Stimulated activated memory B cell treated with anti-CD40 and anti-IgM and Interleukin-4, amounts not matched to agents 10 μg/mL and 1 μg/mL and 100 μg/mL, for 72 hours (primary cell): ENCODE data around the gene MGLL.

ENCODE experiments used
- ATAC-seq: fragments of 150-1000 bp; cut with Tn5 transposase; 2 replicates; pipeline ENCODE4 v1.10.0; 2021
- H3K27ac Mint-ChIP-seq: one replicate; pipeline ENCODE4 v1.8.0; 2022; ENCODE audit warnings: mild to moderate bottlenecking, mixed read lengths
- H3K27me3 Mint-ChIP-seq: one replicate; pipeline ENCODE4 v1.8.0; 2022; ENCODE audit warnings: mixed read lengths
- H3K36me3 Mint-ChIP-seq: one replicate; pipeline ENCODE4 v1.8.0; 2022; ENCODE audit warnings: mixed read lengths
- H3K4me1 Mint-ChIP-seq: one replicate; pipeline ENCODE4 v1.8.0; 2022; ENCODE audit warnings: mixed read lengths
- H3K4me3 Mint-ChIP-seq: one replicate; pipeline ENCODE4 v1.8.0; 2022; ENCODE audit warnings: mild to moderate bottlenecking, moderate library complexity, mixed read lengths
- H3K9me3 Mint-ChIP-seq: one replicate; pipeline ENCODE4 v1.8.0; 2022; ENCODE audit warnings: mixed read lengths

The MGLL gene

DNA sequence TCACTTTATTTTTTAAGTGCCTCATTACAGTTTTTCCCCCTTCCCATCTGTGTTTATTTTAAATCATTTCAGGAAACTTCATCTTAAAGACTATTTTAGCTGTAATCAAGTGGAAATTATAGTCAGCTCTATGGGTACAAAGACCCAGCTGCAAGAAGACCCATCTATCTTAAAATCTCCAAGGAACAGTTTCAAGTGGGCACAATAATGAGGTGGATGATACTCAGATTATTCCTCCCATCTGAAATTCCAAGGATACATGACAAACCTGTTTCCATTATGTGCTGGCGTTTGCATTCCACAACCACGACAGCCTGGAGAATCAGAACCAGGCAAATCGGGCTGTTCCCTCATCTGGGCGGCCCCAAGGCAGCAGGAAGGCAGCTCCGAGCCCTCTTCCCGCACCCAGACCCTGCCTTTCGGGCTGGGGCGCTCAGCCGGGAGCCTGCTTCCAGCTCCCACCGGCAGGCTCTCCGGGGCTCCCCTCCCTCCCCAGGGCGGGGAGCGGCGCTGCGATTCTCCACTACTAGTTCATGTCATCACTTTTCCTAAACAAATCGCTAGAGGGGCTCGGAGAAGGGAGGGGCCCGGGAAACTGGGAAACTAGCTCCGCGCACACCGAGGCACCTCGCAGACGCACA is at the start of gene MGLL:
Gene MGLL (minus strand): TSS at position 475 of the 641 bp plus-strand sequence. CDS start 197 bp downstream, at position 278.
- no peak for ATAC-seq
- Mint-ChIP-seq H3K27ac (peak within 1 kb of the TSS; percentile 93), H3K27me3 (no peaks in the 10 kb centered on the region)

DNA sequence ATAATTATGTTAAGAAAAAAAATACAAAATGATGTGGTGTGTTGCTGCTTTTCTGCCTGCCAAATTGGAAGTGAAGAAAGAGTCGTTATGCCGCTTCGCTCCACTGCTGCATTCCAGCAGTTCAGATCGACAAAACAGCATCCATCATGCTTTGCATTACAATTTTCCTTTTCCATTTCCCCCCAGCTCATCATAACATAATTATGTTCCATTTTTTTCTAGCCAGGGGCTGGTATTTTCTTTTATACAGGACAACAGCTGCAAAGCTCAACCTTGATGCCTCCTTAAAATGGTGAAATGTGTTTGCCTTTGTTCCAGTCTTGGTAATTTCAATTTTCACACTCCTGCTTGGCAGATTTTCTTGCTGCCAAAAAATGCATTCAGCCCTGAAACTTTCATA is 47.8 kb upstream of the MGLL start:
- no peak for ATAC-seq
- Mint-ChIP-seq H3K27ac (no peak overlapping the region), H3K4me1 (peaks cover 7% of the 10 kb centered on the region), H3K9me3 (peaks cover 4% of the 10 kb centered on the region), H3K4me3 (no peak overlapping the region), H3K27me3 (no peaks in the 10 kb centered on the region), H3K36me3 (no peaks in the 10 kb centered on the region)

More for the DNA sequence above, at the start of gene MGLL:
- Mint-ChIP-seq H3K4me3 (peak within 1 kb of the TSS; percentile 92), H3K36me3 (peaks cover 30% of the 10 kb centered on the region), H3K4me1 (peaks cover 30% of the 10 kb centered on the region), H3K9me3 (peaks cover 3% of the 10 kb centered on the region)

DNA sequence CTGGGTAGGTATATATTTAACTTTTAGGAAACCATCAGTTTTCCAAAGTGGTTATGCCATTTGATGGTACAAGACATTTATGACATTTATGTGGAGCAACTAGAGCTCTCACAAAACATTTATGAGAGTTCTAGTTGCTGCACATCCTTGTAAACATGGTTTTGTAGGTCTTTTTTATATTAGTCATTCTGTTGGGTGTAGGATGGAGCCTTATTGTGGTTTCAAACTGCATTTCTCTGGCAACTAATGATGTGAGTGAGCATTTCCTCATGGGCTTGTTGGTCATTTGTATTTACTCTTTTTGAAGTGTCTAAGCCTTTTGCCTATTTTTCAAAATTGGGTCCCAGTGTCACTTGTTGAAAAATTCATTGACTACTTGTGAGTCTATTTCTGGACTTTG is 45.7 kb upstream of the MGLL start:
- Mint-ChIP-seq H3K27me3 (no peaks in the 10 kb centered on the region), H3K4me1 (peaks cover 9% of the 10 kb centered on the region), H3K9me3 (peaks cover 4% of the 10 kb centered on the region), H3K4me3 (no peak overlapping the region), H3K27ac (no peak overlapping the region), H3K36me3 (no peaks in the 10 kb centered on the region)
- ATAC-seq, result no peak

DNA sequence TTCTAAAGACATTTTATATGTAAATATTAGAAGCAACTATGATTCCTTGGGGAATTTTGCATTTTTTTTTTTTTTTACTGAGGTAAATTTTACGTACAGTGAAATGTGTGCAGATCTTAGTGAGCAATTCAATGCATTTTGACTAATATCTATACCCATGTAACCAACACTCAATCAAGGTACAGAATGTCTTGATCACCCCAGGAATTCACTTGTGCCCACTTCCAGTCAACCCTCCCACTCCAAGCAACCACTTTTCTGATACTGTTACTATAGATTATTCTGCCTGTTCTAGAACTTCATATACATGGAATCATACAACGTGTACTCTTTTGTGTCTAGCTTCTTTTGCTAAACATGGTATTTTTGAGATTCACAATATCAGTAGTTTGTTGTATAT is 45.1 kb upstream of the MGLL start:
- H3K27ac Mint-ChIP-seq, result no peak overlapping the region
- H3K27me3 Mint-ChIP-seq, result no peaks in the 10 kb centered on the region
- peaks cover 4% of the 10 kb centered on the region for H3K9me3 Mint-ChIP-seq
- H3K4me3 Mint-ChIP-seq, result no peak overlapping the region
- H3K36me3 Mint-ChIP-seq, result no peaks in the 10 kb centered on the region
- H3K4me1 Mint-ChIP-seq, result peaks cover 9% of the 10 kb centered on the region
- ATAC-seq, result no peak

DNA sequence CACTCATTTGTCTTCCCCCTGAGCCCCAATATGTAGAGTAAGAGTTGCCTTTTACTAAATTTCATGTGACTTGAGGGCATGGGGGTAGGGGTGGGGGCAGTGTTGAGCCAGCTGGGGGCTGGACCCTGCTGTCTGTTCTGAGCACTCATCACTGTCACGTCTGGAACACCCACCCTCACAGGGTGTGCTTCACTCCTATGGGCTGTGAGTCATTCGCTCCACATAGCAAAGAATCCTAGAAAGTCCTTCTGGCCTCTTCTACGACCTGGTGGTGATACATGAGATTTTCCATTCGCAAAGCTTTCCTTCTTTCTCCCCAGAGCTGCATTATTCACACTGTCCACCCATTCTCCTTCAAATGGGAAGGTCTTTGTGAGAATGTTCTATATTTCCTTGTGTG is 43.6 kb upstream of the MGLL start:
- H3K27ac Mint-ChIP-seq, result peak overlapping the region; percentile 26

DNA sequence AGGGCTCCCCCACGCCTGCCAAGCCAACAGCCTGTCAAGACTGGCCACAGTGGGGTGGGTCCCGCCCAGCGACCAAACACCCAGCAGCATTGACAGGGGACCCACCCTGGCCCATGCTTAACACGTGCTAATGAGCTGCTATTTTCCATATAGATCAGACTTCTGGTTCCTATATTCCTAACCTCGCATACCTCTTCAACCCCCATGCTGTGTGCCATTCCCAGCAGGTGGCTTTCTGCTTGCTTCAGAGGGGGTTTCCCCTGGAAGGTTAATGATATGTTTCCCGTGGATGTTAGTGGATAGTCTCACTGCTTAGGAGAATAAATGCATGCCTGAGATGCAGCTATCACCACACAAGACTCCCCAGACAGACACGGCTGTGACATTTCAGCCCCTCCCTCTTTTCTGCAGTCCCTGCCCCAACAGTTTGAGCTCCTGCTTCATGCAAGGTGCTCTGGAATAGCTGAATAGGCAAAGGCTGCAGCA is 37.9 kb upstream of the MGLL start:
- H3K27ac Mint-ChIP-seq, result no peak overlapping the region
- H3K27me3 Mint-ChIP-seq, result no peaks in the 10 kb centered on the region
- no peak overlapping the region for H3K4me3 Mint-ChIP-seq
- peaks cover 9% of the 10 kb centered on the region for H3K4me1 Mint-ChIP-seq
- no peak for ATAC-seq
- peaks cover under 1% of the 10 kb centered on the region for H3K9me3 Mint-ChIP-seq
- H3K36me3 Mint-ChIP-seq, result no peaks in the 10 kb centered on the region

More for the DNA sequence above, 43.6 kb upstream of the MGLL start:
- H3K27me3 Mint-ChIP-seq, result no peaks in the 10 kb centered on the region
- no peak overlapping the region for H3K4me3 Mint-ChIP-seq
- peak; percentile 73 for ATAC-seq
- peaks cover 4% of the 10 kb centered on the region for H3K9me3 Mint-ChIP-seq
- H3K4me1 Mint-ChIP-seq, result peaks cover 9% of the 10 kb centered on the region
- H3K36me3 Mint-ChIP-seq, result no peaks in the 10 kb centered on the region

DNA sequence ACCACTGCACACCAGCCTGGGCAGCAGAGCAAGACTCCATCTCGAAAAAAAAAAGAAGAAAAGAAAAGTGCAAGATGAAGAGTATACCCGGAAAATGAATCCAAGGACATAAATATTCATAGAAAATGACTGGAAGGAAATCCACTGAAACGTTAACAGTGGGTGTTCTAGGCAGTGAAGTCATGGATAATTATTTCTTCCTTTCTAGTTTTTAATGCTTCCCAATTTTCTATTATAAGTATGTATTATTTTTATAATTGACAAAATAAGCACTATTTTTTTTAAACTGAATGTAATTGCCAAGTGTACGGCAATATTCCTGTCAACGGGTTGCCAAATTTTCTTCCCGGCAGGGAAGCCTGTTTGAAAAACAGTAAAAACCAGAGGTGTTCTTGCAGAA is 37.4 kb upstream of the MGLL start:
- Mint-ChIP-seq H3K9me3 (no peaks in the 10 kb centered on the region), H3K27me3 (no peaks in the 10 kb centered on the region), H3K27ac (no peak overlapping the region), H3K36me3 (no peaks in the 10 kb centered on the region), H3K4me1 (peaks cover 6% of the 10 kb centered on the region), H3K4me3 (no peak overlapping the region)
- ATAC-seq, result no peak

DNA sequence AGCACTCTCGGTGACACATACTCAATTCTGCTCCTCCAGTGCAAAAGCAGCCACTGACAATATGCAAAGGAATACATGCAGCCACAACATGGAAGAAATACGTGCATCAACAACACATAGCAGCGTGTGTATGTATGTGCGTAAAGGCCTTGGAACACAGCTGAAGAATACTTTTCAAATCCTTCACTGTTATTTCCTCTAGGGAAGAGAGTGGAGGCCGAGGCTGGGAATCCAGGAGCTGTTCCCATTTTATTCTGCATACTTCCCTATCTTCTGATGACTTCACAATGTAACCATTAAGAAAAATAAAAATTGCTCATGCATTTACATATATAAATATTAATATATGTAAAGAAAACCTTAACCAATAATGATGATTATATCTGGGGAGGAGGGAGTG is 36.6 kb upstream of the MGLL start:
- Mint-ChIP-seq H3K36me3 (no peaks in the 10 kb centered on the region), H3K9me3 (no peaks in the 10 kb centered on the region), H3K27me3 (no peaks in the 10 kb centered on the region), H3K27ac (no peak overlapping the region), H3K4me3 (no peak overlapping the region), H3K4me1 (peaks cover 7% of the 10 kb centered on the region)
- ATAC-seq, result no peak

DNA sequence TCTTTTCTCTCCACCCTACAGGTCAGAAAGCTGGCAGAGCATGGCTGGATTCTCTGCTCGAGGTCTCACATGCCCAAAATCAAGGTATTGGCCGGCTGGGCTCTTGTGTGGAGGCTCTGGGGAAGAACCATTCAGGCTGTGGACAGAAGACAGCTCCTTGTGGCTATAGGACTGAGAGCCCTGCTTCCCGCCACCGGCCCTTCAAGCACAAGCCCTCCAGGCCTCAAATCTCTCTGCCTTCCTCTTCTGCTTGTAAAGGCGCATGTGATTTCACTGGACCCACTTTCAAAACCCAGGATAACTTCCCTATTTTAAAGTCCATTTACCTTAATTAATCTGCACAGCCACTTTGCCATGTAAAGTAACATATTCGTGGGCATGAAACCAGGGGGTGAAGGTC is 36.2 kb upstream of the MGLL start:
- no peaks in the 10 kb centered on the region for H3K9me3 Mint-ChIP-seq
- peaks cover 11% of the 10 kb centered on the region for H3K4me1 Mint-ChIP-seq
- H3K4me3 Mint-ChIP-seq, result no peak overlapping the region
- no peaks in the 10 kb centered on the region for H3K36me3 Mint-ChIP-seq
- ATAC-seq, result no peak
- no peak overlapping the region for H3K27ac Mint-ChIP-seq
- no peaks in the 10 kb centered on the region for H3K27me3 Mint-ChIP-seq

DNA sequence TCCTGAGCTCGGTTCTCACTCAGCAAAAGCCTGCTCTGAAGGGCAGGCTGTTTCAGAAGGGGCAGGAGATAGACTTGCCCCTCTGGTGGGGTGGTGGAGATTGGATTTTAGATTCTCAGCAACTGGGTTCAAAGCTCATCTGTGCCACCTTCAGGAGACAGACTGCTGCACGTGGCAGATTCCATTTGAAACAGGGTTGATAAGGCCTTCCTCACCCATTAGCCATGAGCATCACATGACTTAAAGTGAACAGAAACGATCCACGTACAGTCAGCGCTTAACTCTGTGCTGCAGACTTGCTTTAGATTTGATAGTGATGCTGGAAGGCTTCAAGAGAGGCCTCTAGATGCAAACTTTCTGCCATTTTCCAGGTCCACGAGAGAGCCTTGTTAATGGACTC is 35.0 kb upstream of the MGLL start:
- Mint-ChIP-seq H3K27ac (no peak overlapping the region), H3K9me3 (no peaks in the 10 kb centered on the region), H3K4me3 (no peak overlapping the region), H3K36me3 (no peaks in the 10 kb centered on the region), H3K27me3 (no peaks in the 10 kb centered on the region), H3K4me1 (peaks cover 11% of the 10 kb centered on the region)
- ATAC-seq, result peak; percentile 31

DNA sequence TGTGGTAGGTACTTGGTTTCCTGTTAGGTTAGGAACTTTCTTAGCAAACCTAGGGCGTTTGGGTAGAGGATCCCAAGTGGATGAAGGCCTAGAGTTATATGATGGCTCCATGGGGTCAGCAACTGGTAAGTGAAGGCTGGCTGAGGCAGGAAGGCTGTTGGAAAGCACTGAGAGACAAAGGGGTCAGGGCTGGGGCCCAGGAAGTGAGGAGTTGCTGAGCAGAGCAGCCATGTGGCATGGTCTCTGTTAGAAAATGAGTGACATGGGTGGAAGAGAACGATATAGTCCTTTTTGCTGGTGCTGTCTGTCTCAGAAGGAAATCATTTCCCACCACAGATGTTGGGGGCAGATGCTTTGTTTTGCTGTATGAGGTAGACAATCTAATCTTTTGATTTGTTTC is 34.5 kb upstream of the MGLL start:
- Mint-ChIP-seq H3K36me3 (no peaks in the 10 kb centered on the region), H3K4me1 (peaks cover 11% of the 10 kb centered on the region), H3K9me3 (no peaks in the 10 kb centered on the region), H3K27ac (peak overlapping the region; percentile 42), H3K27me3 (no peaks in the 10 kb centered on the region), H3K4me3 (no peak overlapping the region)
- ATAC-seq, result no peak

DNA sequence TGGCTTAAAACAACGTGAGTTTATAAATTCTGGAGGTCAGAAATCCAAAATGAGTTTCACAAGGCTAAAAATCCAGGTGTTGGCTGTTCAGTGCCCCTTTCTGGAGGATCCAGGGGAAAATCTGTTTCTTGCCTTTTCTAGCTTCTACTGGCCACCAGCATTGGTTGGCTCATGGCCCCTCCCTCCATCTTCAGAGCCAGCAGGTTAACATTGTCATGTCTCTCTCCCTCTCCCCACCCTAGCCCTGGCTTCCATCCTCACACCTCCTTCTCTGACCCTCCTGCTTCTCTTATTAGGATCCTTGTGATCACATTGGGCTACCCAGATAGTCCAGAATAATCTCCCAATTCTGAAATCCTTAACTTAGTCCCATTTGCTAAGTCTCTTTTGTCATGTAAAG is 32.9 kb upstream of the MGLL start:
- Mint-ChIP-seq H3K9me3 (no peaks in the 10 kb centered on the region), H3K27me3 (no peaks in the 10 kb centered on the region), H3K27ac (no peak overlapping the region), H3K36me3 (no peaks in the 10 kb centered on the region), H3K4me1 (peaks cover 11% of the 10 kb centered on the region), H3K4me3 (no peak overlapping the region)
- ATAC-seq, result no peak

DNA sequence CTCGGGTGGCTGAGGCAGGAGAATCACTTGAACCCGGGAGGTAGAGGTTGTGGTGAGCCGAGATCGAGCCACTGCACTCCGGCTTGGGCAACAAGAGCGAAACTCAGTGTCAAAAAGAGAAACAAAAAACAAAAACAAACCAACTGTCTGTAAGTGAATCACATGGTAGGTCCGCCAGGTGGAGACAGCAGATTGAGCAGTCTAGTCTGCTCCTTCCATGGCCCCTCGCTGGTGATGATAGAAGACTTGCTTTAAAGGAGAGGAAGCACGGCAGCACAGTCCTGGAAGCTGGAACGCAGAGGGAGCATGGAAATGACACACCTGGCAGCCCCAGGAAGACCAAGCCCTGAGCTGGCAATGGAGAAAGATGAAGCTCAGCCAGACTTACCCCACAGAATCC is 31.4 kb upstream of the MGLL start:
- peak overlapping the region; percentile 34 for H3K27ac Mint-ChIP-seq
- H3K4me3 Mint-ChIP-seq, result no peak overlapping the region
- no peaks in the 10 kb centered on the region for H3K9me3 Mint-ChIP-seq
- no peak for ATAC-seq
- H3K27me3 Mint-ChIP-seq, result no peaks in the 10 kb centered on the region
- no peaks in the 10 kb centered on the region for H3K36me3 Mint-ChIP-seq
- peaks cover 11% of the 10 kb centered on the region for H3K4me1 Mint-ChIP-seq

DNA sequence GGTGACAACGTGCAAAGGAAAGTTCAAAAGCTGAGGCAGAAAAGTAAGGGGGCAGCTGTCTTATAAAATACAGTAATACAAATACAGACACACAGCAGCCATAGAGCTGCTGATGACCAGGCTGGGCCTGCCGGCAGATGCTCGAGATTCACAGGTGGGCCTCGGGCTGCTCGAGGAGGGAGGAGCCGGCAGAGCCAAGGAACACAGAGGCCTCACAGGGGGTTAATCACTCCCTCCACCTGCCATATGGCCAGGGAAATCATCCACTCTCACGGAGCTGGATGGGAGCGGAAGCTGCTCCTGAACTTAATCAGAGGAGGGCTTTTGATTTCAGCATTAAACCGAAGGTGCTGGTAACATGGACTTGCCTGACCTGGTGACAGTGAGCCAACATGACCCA is 29.6 kb upstream of the MGLL start:
- peaks cover 7% of the 10 kb centered on the region for H3K27me3 Mint-ChIP-seq
- H3K36me3 Mint-ChIP-seq, result no peaks in the 10 kb centered on the region
- H3K4me3 Mint-ChIP-seq, result no peak overlapping the region
- H3K4me1 Mint-ChIP-seq, result peaks cover 10% of the 10 kb centered on the region
- no peak for ATAC-seq
- H3K9me3 Mint-ChIP-seq, result no peaks in the 10 kb centered on the region
- no peak overlapping the region for H3K27ac Mint-ChIP-seq

DNA sequence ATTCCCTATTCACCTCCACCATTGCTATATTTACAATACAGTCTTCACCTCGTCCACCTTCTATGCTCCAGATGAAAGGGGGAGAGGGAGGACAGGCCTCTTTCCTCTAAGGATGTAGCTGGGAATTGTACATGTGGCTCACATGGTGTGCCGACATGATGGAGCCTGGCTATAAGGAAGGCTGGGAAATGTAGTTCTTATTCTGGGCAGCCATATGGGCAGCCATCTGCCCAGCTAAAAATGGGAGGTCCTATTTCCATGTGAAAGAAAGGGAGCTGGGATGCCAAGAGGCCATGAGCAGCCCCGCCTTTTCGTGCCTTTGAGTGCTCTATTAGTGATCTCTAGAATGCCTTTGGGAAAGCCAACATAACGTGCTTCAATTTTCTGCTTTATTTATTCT is 27.1 kb upstream of the MGLL start:
- peaks cover 10% of the 10 kb centered on the region for H3K27me3 Mint-ChIP-seq

More for the DNA sequence above, 27.1 kb upstream of the MGLL start:
- Mint-ChIP-seq H3K4me1 (peaks cover 14% of the 10 kb centered on the region), H3K36me3 (no peaks in the 10 kb centered on the region), H3K4me3 (no peak overlapping the region), H3K9me3 (no peaks in the 10 kb centered on the region), H3K27ac (no peak overlapping the region)
- ATAC-seq, result no peak
